Fibroblast of lung (primary cell): ENCODE results near the gene TMEM256.

Experiments used
- CTCF ChIP-seq, 2 donors: IDR thresholded peaks in 1 of 2; conservative IDR thresholded peaks in 1 of 2; 1 replicate in 1 of 2; 2 replicates in 1 of 2; pipeline ENCODE4 v1.5.1; 2011 to 2012; ENCODE audit warnings: low read length in 2 of 2, control low read depth in 1 of 2, inconsistent platforms in 1 of 2, low read depth in 1 of 2, mild to moderate bottlenecking in 1 of 2
- EZH2 ChIP-seq: IDR thresholded peaks from 2 replicates; pipeline ENCODE4 v1.5.1; 2012; ENCODE audit warnings: low read length, control low read depth, mild to moderate bottlenecking; ENCODE audit errors: missing control alignments

GRCh38 chr17:7382901-7383300 lies 21.0 kb downstream of the TMEM256 start:
- TF ChIP-seq CTCF (conservative IDR thresholded peaks at IDR 0.05 in 1 of 2, IDR thresholded peaks at IDR 0.05 in 1 of 2; ENCODE audit: low read depth in 1 of 2, low read length in 2 of 2) (no peak), EZH2 (no peak)
